Large intestine (tissue), 3 donors: ENCODE results near the gene VDAC2. TPM values are rescaled to one million over a fixed set of nuclear protein-coding genes. Genes with fewer than 3 reads are reported as not detected.

ENCODE experiments used
- DNase-seq, 2 donors: peaks; one replicate each; pipeline versions ENCODE4 v3.0.0 to v3.0.0-alpha.2; 2013
- H3K27ac ChIP-seq: one replicate; pipeline ENCODE4 v1.5.1; 2013; ENCODE audit warnings: low read length
- H3K27me3 ChIP-seq: 2 replicates; pipeline ENCODE4 v1.6.1; 2013; ENCODE audit warnings: low read length; ENCODE audit not compliant: control insufficient read depth, insufficient read depth
- H3K36me3 ChIP-seq: 2 replicates; pipeline ENCODE4 v1.6.1; 2013; ENCODE audit warnings: low read length; ENCODE audit not compliant: control insufficient read depth, insufficient read depth
- H3K4me1 ChIP-seq: one replicate; pipeline ENCODE4 v1.6.1; 2013; ENCODE audit warnings: low read length; ENCODE audit not compliant: control insufficient read depth, insufficient read depth
- H3K4me3 ChIP-seq: one replicate; pipeline ENCODE4 v1.5.1; 2013; ENCODE audit warnings: low read length
- H3K9me3 ChIP-seq: one replicate; pipeline ENCODE4 v1.6.1; 2013; ENCODE audit warnings: mild to moderate bottlenecking, low read depth, low read length, moderate library complexity; ENCODE audit not compliant: control insufficient read depth
- WGBS: methylation state at CpG from one replicate; pipeline ENCODE4 v1.1.5; 2013; ENCODE audit warnings: low lambda C conversion rate; ENCODE audit not compliant: insufficient coverage; 5-methylcytosine and 5-hydroxymethylcytosine counted together
- polyA plus RNA-seq: library from polyadenylated mRNA; unstranded; fragments of 120-200 nt; gene quantifications from one replicate; pipeline ENCODE4 v1.2.1, GENCODE V29; 2013

Gene VDAC2
- polyA plus RNA-seq, 1 donor = 189 TPM

DNA sequence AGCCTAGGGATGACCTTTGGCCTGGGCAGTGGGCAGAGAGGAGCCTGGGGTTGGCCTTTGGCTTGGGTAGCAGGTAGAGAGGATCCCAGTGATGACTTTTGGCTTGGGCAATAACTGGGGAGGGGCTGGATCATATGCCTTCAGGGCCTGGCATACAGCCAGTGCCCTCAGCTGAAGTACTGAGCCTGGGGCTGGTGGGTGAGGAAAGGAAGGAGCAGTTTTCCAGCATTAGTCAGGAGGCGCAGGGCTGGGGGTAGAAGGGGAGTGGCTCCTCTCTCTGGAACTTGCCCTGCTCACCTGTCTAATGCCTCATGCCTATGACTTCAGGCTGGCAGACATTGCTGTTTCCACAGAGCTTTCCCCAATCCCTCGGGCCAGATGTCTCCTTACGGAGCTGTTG is 40.3 kb downstream of the VDAC2 start:
- peak overlapping the region; percentile 68 for H3K27ac ChIP-seq
- peaks cover 19% of the 10 kb centered on the region for H3K4me1 ChIP-seq
- H3K9me3 ChIP-seq = peaks cover 5% of the 10 kb centered on the region
- DNase-seq = peak; percentile 92 to 94
- H3K27me3 ChIP-seq = no peaks in the 10 kb centered on the region
- no peaks in the 10 kb centered on the region for H3K36me3 ChIP-seq
- H3K4me3 ChIP-seq = no peak overlapping the region
- no CpG with 5 or more reads among the region's 3 CpGs for WGBS

- no peak overlapping the region for H3K27ac ChIP-seq
- H3K36me3 ChIP-seq = no peaks in the 10 kb centered on the region
- no CpG with 5 or more reads among the region's 1 CpG for WGBS
Observed at GRCh38 chr10:75253281-75254220, 43.0 kb downstream of the VDAC2 start.

GRCh38 chr10:75254739-75255138 is 44.1 kb downstream of the VDAC2 start:
- Histone ChIP-seq H3K4me3 (no peak overlapping the region), H3K27me3 (no peaks in the 10 kb centered on the region), H3K27ac (no peak overlapping the region), H3K36me3 (no peaks in the 10 kb centered on the region), H3K9me3 (peaks cover 5% of the 10 kb centered on the region), H3K4me1 (peaks cover 14% of the 10 kb centered on the region)
- WGBS = 80% methylated on average over 1 of the region's 2 CpGs
- no peak for DNase-seq

More at GRCh38 chr10:75253281-75254220, 43.0 kb downstream of the VDAC2 start:
- DNase-seq = no peak
- Histone ChIP-seq H3K4me3 (no peak overlapping the region), H3K9me3 (peaks cover 5% of the 10 kb centered on the region), H3K4me1 (peaks cover 14% of the 10 kb centered on the region), H3K27me3 (no peaks in the 10 kb centered on the region)

GRCh38 chr10:75260990-75261389 is 50.4 kb downstream of the VDAC2 start:
- Histone ChIP-seq H3K4me1 (peaks cover 20% of the 10 kb centered on the region), H3K9me3 (no peaks in the 10 kb centered on the region), H3K36me3 (no peaks in the 10 kb centered on the region), H3K27ac (no peak overlapping the region), H3K27me3 (no peaks in the 10 kb centered on the region), H3K4me3 (no peak overlapping the region)
- no CpG with 5 or more reads among the region's 3 CpGs for WGBS
- no peak for DNase-seq

- DNase-seq = peak; percentile 68 to 87
- 37% methylated on average over 2 of the region's 25 CpGs for WGBS
- peak overlapping the region; percentile 69 for H3K27ac ChIP-seq
- no peaks in the 10 kb centered on the region for H3K36me3 ChIP-seq
- no peak overlapping the region for H3K4me3 ChIP-seq
- no peaks in the 10 kb centered on the region for H3K27me3 ChIP-seq
- peaks cover 20% of the 10 kb centered on the region for H3K4me1 ChIP-seq
- H3K9me3 ChIP-seq = no peaks in the 10 kb centered on the region
Observed at GRCh38 chr10:75261813-75262705, 51.5 kb downstream of the VDAC2 start.

DNA sequence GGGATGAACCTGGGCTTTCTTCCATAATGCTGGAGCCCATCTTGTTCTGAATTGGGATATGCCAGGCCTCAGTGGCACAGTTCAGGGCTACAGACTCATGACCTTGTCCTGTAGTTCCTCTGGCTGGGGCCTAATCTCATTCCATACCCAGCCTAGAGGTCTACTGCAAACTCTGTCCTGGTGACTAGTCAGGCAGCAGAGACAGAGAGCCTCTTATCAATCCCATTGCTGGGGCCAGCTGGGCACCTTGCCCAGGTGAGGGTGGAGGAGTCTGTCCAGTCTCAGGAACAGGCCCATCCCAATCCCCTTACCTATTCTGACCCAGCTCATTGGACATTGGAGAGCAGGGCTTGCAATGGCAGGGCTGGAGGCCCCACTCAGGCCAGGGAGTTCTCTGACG is 53.2 kb downstream of the VDAC2 start:
- no peak for DNase-seq
- Histone ChIP-seq H3K9me3 (no peaks in the 10 kb centered on the region), H3K27me3 (no peaks in the 10 kb centered on the region), H3K36me3 (no peaks in the 10 kb centered on the region), H3K4me1 (peaks cover 20% of the 10 kb centered on the region), H3K4me3 (no peak overlapping the region), H3K27ac (no peak overlapping the region)
- no CpG with 5 or more reads among the region's 1 CpG for whole genome bisulfite sequencing

GRCh38 chr10:75265856-75266255 is 55.3 kb downstream of the VDAC2 start:
- no CpG with 5 or more reads among the region's 6 CpGs for WGBS
- H3K4me3 ChIP-seq = no peak overlapping the region
- no peak for DNase-seq
- H3K27ac ChIP-seq = no peak overlapping the region
- H3K27me3 ChIP-seq = no peaks in the 10 kb centered on the region
- no peaks in the 10 kb centered on the region for H3K9me3 ChIP-seq
- H3K4me1 ChIP-seq = peaks cover 20% of the 10 kb centered on the region
- no peaks in the 10 kb centered on the region for H3K36me3 ChIP-seq

- peaks cover 12% of the 10 kb centered on the region for H3K4me1 ChIP-seq
- no peak for DNase-seq
- no peak overlapping the region for H3K27ac ChIP-seq
- H3K27me3 ChIP-seq = no peaks in the 10 kb centered on the region
- WGBS = 63% methylated on average over 1 of the region's 5 CpGs
- no peaks in the 10 kb centered on the region for H3K36me3 ChIP-seq
- H3K4me3 ChIP-seq = no peak overlapping the region
- no peaks in the 10 kb centered on the region for H3K9me3 ChIP-seq
Observed at GRCh38 chr10:75266945-75267344, 56.3 kb downstream of the VDAC2 start.

- Histone ChIP-seq H3K27me3 (no peaks in the 10 kb centered on the region), H3K4me1 (no peaks in the 10 kb centered on the region), H3K4me3 (no peak overlapping the region), H3K27ac (no peak overlapping the region), H3K9me3 (no peaks in the 10 kb centered on the region), H3K36me3 (no peaks in the 10 kb centered on the region)
- DNase-seq = no peak
- WGBS = no CpG with 5 or more reads among the region's 5 CpGs
Observed at GRCh38 chr10:75269605-75270004, 59.0 kb downstream of the VDAC2 start.

GRCh38 chr10:75272094-75272493 is 61.5 kb downstream of the VDAC2 start:
- Histone ChIP-seq H3K36me3 (no peaks in the 10 kb centered on the region), H3K9me3 (no peaks in the 10 kb centered on the region), H3K27ac (no peak overlapping the region), H3K4me3 (no peak overlapping the region), H3K4me1 (peaks cover 8% of the 10 kb centered on the region), H3K27me3 (no peaks in the 10 kb centered on the region)
- WGBS = no CpG with 5 or more reads among the region's 5 CpGs
- DNase-seq = no peak
